Nephron progenitor cell (in vitro differentiated cells): ENCODE results near the gene SERP2.

Experiments
- DNase-seq: peaks from one replicate; pipeline ENCODE4 v3.0.0; 2021
- H3K27ac Mint-ChIP-seq: 2 replicates; pipeline ENCODE4 v1.8.0; 2021; ENCODE audit warnings: mild to moderate bottlenecking, moderate library complexity, mixed read lengths
- H3K27me3 Mint-ChIP-seq: 2 replicates; pipeline ENCODE4 v1.8.0; 2021; ENCODE audit warnings: mild to moderate bottlenecking, low read depth, mixed read lengths; ENCODE audit not compliant: poor library complexity
- H3K36me3 Mint-ChIP-seq: 2 replicates; pipeline ENCODE4 v1.8.0; 2021; ENCODE audit warnings: low read depth, mixed read lengths
- H3K4me1 Mint-ChIP-seq: 2 replicates; pipeline ENCODE4 v1.8.0; 2021; ENCODE audit warnings: mixed read lengths
- H3K4me3 Mint-ChIP-seq: 2 replicates; pipeline ENCODE4 v1.8.0; 2021; ENCODE audit warnings: mild to moderate bottlenecking, moderate library complexity, mixed read lengths
- H3K9me3 Mint-ChIP-seq: 2 replicates; pipeline ENCODE4 v1.8.0; 2021; ENCODE audit warnings: mild to moderate bottlenecking, moderate library complexity, mixed read lengths
- CTCF ChIP-seq: fragments of 200-600 bp; sonication (generic); IDR thresholded peaks from 2 replicates; pipeline ENCODE4 v1.5.0; 2021; ENCODE audit warnings: antibody characterized with exemption

SERP2 gene

GRCh38 chr13:44410328-44410859 is 36.8 kb downstream of the SERP2 start:
- peaks cover 8% of the 10 kb centered on the region for H3K9me3 Mint-ChIP-seq
- H3K36me3 Mint-ChIP-seq, result peaks cover 4% of the 10 kb centered on the region
- TF ChIP-seq CTCF, result no peak
- peak overlapping the region; percentile 22 for H3K27ac Mint-ChIP-seq
- no peak overlapping the region for H3K4me3 Mint-ChIP-seq
- no peak for DNase-seq
- H3K4me1 Mint-ChIP-seq, result peaks cover 75% of the 10 kb centered on the region
- H3K27me3 Mint-ChIP-seq, result peaks cover 10% of the 10 kb centered on the region

- TF ChIP-seq CTCF, result no peak
Measured at GRCh38 chr13:44411841-44412240, 38.2 kb downstream of the SERP2 start.

GRCh38 chr13:44412346-44412935 is 38.8 kb downstream of the SERP2 start:
- Mint-ChIP-seq H3K4me1 (peaks cover 78% of the 10 kb centered on the region), H3K9me3 (peaks cover 19% of the 10 kb centered on the region), H3K4me3 (no peak overlapping the region), H3K27me3 (peaks cover 18% of the 10 kb centered on the region), H3K36me3 (peaks cover 4% of the 10 kb centered on the region), H3K27ac (peak overlapping the region; percentile 81)
- no peak for DNase-seq
- TF ChIP-seq CTCF, result no peak

More at GRCh38 chr13:44411841-44412240, 38.2 kb downstream of the SERP2 start:
- DNase-seq, result no peak
- Mint-ChIP-seq H3K4me1 (peaks cover 80% of the 10 kb centered on the region), H3K9me3 (peaks cover 18% of the 10 kb centered on the region), H3K27me3 (peaks cover 17% of the 10 kb centered on the region), H3K36me3 (peaks cover 4% of the 10 kb centered on the region), H3K4me3 (no peak overlapping the region), H3K27ac (peak overlapping the region; percentile 81)

- H3K9me3 Mint-ChIP-seq, result peaks cover 19% of the 10 kb centered on the region
- no peak overlapping the region for H3K4me3 Mint-ChIP-seq
- peaks cover 20% of the 10 kb centered on the region for H3K27me3 Mint-ChIP-seq
- TF ChIP-seq CTCF, result no peak
- no peak overlapping the region for H3K27ac Mint-ChIP-seq
- peaks cover 82% of the 10 kb centered on the region for H3K4me1 Mint-ChIP-seq
- peaks cover 4% of the 10 kb centered on the region for H3K36me3 Mint-ChIP-seq
- DNase-seq, result no peak
Measured at GRCh38 chr13:44413095-44413494, 39.5 kb downstream of the SERP2 start.

GRCh38 chr13:44414716-44415115 is 41.1 kb downstream of the SERP2 start:
- Mint-ChIP-seq H3K36me3 (peaks cover 4% of the 10 kb centered on the region), H3K27ac (no peak overlapping the region), H3K4me1 (peaks cover 75% of the 10 kb centered on the region), H3K4me3 (no peak overlapping the region), H3K27me3 (peaks cover 18% of the 10 kb centered on the region), H3K9me3 (peaks cover 19% of the 10 kb centered on the region)
- DNase-seq, result no peak
- TF ChIP-seq CTCF, result no peak

- H3K36me3 Mint-ChIP-seq, result peaks cover 4% of the 10 kb centered on the region
- DNase-seq, result no peak
- H3K9me3 Mint-ChIP-seq, result peaks cover 19% of the 10 kb centered on the region
- TF ChIP-seq CTCF, result no peak
- H3K27ac Mint-ChIP-seq, result no peak overlapping the region
- H3K4me3 Mint-ChIP-seq, result no peak overlapping the region
- H3K4me1 Mint-ChIP-seq, result peaks cover 71% of the 10 kb centered on the region
- H3K27me3 Mint-ChIP-seq, result peaks cover 19% of the 10 kb centered on the region
Measured at GRCh38 chr13:44415815-44416214, 42.2 kb downstream of the SERP2 start.
